PC-9 (cell line): Measurements from ENCODE around the gene PROB1.

Experiments
- EZH2 ChIP-seq: fragments of 200-600 bp; sonication (generic); IDR thresholded peaks from 2 replicates; pipeline ENCODE4 v1.8.0; 2017; ENCODE audit warnings: antibody characterized with exemption, low read depth
- TF ChIP-seq, protein P1 (sequence below): fragments of 200-600 bp; sonication (generic); conservative IDR thresholded peaks from 2 replicates; pipeline ENCODE4 v1.6.1; 2017; ENCODE audit warnings: mixed run types, antibody characterized with exemption, mild to moderate bottlenecking, moderate library complexity

DNA sequence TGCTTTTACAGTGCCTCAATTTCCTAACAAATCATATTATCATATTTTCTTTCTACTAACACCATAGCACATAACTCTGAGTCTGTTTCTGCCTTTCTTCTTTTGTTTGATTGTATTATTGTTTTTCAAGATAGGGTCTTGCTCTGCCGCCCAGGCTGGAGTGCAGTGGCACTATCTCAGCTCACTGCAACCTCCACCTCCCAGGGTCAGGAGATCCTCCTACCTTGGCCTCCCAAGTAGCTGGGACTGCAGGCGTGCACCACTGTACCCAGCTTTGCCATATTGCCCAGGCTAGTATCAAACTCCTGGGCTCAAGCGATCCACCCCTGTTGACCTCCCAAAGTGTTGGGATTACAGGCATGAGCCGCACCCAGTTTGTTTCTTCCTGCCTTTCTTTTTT, 34.5 kb downstream of the PROB1 start:
- TF ChIP-seq, protein P1, sequence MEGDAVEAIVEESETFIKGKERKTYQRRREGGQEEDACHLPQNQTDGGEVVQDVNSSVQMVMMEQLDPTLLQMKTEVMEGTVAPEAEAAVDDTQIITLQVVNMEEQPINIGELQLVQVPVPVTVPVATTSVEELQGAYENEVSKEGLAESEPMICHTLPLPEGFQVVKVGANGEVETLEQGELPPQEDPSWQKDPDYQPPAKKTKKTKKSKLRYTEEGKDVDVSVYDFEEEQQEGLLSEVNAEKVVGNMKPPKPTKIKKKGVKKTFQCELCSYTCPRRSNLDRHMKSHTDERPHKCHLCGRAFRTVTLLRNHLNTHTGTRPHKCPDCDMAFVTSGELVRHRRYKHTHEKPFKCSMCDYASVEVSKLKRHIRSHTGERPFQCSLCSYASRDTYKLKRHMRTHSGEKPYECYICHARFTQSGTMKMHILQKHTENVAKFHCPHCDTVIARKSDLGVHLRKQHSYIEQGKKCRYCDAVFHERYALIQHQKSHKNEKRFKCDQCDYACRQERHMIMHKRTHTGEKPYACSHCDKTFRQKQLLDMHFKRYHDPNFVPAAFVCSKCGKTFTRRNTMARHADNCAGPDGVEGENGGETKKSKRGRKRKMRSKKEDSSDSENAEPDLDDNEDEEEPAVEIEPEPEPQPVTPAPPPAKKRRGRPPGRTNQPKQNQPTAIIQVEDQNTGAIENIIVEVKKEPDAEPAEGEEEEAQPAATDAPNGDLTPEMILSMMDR: no peak
- TF ChIP-seq EZH2: no peak
